D341Med (cell line): ENCODE results near the gene ARHGAP28.

Experiments
- DNase-seq: peaks from one replicate; pipeline ENCODE4 v3.0.0; 2012; ENCODE audit warnings: low spot score

Gene ARHGAP28

DNA sequence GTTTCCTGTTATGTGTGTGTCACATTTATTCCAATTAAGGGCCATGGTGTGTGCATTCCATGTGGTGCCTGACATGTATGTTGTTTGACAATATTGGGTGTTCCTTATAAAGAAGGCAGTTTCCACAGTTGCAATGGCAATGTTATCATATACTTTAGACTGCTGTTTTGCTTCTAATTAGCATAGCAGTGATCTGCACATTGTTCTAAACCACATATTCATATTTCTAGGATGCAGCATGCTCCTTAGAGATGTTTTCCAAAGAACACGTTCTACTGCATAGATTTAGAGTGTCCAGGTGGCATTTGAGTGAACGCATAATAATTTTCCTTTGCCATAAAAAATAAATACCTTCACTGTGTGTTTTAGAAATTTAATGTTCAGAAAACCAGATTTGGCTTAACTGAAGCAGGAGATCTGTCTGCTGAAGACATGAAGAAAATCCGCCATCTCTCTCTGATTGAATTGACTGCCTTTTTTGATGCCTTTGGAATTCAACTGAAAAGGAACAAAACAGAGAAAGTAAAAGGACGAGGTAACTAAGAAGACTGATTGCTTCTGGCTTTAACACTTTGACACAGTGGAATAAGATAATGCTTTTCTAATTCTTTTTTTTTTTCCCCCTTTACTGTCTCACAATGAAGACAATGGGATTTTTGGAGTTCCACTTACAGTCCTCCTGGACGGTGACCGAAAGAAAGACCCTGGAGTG lies 143.7 kb downstream of the ARHGAP28 start:
- no peak for DNase-seq

DNA sequence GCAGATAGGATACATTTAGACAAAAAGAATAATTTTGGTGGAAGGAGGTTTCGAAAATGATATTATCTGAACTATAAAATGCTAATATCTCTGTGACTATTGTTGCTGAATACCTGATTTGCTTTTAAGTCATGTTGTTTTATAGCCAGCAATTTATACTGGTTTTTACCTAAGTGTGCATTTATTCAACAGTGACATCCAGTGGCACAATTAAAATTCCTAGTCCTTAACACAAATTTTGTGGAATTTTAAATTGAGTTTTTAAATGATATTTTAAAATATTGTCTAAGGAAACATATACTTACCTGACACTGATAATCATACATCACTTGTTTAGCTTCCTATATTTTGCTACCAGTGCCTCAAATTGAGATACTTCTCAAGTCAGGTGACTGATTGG lies 144.8 kb downstream of the ARHGAP28 start:
- no peak for DNase-seq

DNA sequence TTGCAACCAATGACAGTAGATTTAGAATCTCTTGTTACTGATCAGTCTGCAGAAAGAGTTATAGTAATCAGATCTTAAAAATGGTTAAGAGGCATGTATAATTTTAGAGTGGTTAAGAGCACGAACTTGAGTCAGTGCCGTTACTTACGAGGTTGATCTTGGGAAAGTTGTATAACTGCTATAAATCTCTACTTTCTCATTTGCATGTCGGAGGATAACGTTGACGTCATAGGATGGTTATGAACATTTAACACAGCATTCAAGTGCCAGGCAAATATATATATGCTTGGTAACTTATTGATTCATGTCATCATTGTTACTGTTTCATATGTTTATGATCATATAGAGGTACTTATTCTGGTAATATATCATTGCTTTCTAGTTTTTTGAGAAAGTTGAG lies 146.2 kb downstream of the ARHGAP28 start:
- DNase-seq: no peak

DNA sequence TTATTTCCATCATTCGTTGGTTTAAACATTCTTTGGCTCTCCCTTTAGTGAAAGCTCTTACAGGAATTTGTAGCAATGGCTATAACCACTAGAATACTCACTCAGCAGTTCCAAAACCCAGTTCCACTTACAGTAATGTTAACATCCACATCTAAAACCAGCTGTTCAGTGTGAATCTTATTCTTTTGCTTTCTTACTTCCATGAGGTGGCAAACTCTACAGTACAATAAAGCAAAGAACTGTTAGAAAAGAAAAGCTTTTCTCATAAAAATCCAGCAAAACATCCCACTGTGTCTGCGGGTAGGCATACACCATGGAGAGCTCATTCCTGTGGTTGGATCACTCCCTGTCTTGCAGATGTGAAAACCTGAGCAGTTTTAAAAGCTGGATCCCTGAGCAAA lies 147.1 kb downstream of the ARHGAP28 start:
- DNase-seq: no peak

DNA sequence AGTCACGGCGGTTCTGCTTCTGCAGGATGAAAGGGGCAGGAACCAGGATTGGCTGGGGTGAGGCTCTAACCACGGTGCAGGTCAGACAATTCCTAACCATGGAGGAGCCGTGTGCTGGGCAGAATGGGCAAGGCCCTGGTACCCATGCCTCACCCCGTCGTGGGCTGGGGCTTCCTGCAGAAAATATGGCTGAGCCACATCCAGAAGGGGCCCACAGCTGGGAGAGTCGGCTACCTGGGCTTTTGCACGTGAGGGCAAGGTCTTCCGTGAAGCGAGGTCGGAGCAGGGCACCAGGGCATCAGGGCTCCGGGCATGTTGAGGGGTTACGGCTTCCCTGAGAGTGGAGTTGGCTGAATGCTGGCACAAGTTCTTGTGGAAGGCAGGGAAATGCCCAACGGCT lies 147.8 kb downstream of the ARHGAP28 start:
- DNase-seq: no peak

GRCh38 chr18:6878556-6879297 lies 149.2 kb downstream of the ARHGAP28 start:
- no peak for DNase-seq

DNA sequence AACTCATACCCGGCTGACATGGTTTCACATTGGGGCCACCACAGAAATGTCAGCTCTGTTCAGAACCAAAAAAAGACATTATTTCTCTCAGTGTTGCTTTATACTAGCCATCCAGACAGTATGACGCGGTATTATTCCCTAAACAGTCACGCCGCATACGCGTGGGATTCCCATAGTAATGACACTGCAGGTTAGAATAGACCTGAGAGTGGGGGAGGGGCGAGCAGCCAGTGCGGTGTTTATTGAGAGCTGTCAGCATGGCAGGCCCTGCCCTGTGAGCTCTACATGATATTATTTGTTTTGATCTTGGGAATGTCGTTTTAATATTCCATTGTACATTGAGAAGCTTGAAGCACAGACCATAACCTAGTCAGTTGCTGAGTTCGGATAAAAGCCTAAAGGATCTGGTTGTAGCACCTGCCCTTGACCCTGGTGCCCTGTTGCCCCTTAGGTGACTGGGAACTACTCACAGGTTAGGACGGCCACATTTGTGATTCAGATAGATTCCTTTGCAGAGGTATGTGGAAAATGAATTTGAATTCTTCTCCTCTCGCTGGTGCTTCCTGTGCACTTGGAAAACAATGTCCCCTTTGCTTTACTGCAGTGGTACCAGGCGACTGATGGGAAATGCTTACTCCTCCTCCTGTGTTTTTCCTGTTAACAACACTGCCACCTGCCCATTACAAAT lies 150.1 kb downstream of the ARHGAP28 start:
- no peak for DNase-seq

GRCh38 chr18:6881034-6881820 lies 151.7 kb downstream of the ARHGAP28 start:
- peak; percentile 43 for DNase-seq

DNA sequence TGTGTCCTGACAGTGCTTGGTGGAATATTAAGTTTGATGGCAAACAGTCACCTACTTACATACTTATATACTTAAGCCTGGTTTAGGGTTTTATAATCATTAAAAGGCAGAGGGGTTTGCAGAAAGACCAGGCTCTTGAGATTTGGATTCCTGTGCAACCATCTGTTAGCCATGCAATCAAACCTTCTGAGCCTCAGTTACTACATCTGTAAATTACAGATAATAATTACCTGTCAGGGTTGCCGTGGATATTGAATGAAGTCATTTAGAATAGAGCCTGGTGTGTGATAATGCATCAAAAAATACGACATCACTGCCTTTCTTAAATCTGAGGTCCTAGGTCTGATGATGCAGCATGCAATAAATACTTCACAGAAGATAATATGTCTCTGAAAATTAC lies 152.9 kb downstream of the ARHGAP28 start:
- DNase-seq: no peak

DNA sequence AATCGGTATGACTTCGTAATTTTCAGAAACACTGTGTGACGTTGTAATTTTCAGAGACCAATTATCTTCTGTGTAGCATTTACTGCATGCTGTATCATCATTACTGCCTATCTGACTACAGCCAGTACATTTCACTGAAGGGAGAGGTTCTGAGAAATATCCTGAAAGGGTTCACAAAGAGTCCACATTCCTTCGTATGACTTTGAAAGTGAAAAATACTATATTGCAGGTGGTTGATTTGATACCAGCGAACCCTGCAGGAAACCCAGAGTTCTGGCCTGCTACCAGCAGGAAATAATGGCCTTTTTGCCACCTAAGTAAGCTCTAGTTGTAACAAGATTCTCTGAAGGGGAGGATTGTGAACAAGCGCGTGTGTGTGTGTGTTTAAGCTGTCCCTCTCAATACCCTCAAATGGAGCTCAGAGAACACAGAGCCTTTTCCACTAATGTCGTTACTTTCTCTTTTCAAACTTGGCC lies 155.5 kb downstream of the ARHGAP28 start:
- no peak for DNase-seq

DNA sequence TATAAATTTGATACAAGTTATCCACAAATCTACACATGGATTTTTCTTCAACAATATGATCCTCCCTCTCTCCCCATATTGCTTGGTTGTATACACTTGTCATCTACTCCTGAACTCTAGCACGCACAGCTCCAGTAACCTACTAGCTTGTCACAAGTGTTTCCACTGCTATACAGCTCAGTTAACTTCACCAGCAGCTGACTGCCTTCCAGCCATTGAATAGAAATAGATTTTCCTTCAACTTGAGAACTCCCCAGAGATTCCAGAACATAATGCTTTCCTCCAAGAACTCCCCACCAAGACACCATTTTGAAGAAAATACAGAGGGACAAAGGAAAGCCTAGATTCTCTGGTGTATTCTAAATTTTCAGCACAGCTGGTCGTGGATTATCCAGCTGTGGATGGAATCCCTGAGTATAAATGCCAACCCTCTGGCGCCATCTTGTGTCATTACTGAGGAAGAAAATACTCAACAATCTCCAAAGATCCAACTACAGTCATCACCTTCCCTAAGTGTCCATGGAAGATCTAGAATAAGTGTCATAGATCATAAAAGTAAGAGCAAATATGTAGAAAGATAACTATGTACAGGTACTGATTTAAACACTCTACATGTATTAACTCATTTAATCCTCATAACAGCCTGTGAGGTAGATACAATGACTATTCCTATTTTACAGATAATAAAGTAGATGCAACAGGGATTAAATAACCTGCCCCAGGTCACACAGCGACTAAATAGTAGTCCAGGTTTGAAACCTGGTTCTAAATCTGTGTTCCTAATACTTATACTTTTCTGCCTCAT lies 156.7 kb downstream of the ARHGAP28 start:
- DNase-seq: peak; percentile 71

GRCh38 chr18:6886797-6887330 lies 157.3 kb downstream of the ARHGAP28 start:
- DNase-seq: no peak

DNA sequence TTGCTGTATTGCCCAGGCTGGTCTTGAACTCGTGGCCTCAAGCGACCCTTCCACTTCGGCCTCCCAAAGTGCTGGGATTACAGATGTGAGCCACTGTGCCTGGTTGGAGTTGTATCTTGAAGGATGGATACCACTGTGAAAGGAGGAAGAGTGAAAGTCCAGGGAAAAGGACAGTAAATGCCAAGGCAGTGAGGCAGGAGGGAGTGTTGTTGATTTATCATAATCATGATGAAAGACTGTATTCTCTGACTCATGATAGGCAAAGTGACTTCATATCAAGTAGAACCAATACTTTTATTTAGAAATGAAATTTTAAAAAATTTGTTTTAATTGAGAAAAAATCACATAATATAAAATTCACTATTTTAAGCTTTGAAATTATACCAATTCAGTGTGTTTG lies 162.3 kb downstream of the ARHGAP28 start:
- DNase-seq: no peak

GRCh38 chr18:6901286-6901926 lies 171.9 kb downstream of the ARHGAP28 start:
- DNase-seq: no peak

DNA sequence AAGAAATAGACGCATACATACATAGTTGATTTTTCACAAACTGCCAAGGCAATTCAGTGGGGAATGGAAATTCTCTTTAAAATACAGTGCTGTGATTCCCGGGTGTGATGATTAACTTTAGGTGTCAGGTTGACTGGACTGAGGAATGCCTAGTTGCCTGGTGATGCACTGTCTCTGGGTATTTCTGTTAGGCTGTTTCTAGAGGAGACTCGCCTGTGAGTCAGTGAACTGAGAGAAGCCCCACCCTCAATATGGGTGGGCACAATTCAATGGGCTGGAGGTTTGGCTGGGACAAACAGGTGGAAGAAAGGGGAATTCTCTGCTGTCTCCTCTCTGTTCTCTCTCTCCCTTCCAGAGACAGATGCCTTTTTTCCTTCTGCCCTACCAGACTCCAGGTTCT lies 187.6 kb downstream of the ARHGAP28 start:
- DNase-seq: no peak

GRCh38 chr18:6920099-6920955 lies 190.8 kb downstream of the ARHGAP28 start:
- peak; percentile 77 for DNase-seq

DNA sequence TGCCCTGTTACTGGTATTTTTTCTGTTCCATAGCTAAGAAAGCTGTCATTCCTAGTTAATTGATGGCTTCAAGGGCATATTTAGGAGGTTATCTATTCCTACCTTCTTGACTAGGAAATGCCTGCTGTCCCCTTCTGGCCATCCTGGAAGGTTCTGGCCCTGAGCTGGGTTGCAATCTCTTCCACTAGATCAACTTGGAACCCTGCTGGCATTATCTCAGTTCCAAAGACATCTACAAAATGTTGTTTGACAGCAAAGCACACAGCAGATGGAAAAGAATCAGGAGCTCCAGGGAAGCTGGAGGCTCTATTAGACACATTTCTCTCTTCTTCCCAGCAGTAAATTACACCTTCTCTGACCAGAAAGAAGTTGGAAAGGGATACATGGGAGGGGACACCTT lies 192.1 kb downstream of the ARHGAP28 start:
- no peak for DNase-seq

DNA sequence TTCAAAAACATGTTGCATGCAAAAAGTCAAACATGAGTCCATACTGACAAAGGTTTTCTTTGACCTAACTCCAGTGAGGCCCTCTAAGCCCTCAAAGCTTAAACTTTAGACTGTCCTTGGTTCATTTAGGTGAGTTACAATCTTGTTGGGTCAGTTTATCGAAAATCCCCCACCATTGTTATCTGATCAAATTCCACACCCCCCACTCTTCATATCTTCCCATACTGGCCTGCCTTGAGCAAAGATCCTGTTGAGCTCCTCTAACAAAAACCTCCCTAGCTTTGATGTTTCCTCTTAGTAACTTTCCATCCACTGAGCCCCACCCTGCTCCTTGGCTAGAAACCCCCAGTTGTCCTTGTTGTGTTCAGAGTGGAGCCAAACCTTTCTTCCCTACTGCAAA lies 193.7 kb downstream of the ARHGAP28 start:
- DNase-seq: no peak

DNA sequence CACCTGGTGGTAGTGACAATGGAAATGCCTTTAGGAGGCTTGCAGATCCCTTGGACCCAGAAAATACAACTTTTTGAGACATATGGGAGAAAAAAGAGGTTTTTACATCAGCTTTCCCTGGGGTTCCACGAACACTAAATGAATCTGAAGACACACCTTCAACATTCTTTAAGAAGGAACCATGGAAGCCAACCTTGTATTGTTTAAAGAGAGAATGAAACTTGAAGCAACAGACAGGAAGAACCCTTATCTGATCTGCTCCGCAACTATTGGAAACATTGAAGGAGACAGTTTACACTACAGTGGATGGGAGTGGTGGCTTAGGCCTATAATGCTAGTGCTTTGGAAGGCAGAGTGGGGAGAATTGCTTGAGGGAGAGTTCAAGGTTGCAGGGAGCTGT lies 197.6 kb downstream of the ARHGAP28 start:
- no peak for DNase-seq

DNA sequence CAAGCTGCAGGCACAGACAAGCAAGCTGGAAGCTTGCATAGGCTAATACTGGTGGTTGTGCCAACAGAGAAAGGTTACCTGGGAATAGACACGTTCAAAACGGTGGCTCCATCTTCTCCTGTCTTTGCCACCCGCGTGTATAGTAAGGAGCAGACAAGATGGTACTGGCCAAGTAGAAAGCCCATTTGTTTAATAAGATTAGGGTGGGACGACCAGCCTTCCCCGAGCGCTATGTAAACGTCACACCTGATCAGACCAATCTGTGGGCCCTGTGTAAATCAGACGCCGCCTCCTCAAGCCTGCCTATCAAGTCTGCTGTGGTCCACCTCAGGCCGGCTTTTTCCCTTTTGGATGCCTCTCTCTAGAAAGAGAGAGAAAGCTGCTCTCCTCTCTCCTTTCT lies 198.8 kb downstream of the ARHGAP28 start:
- no peak for DNase-seq
